Left ventricle myocardium superior (tissue), 1 donor: Measurements from ENCODE around the gene UBR2. TPM values are rescaled to one million over a fixed set of nuclear protein-coding genes. Genes with fewer than 3 reads are reported as not detected.
"Not testable (repeated sequence)": the region's sequence is repeated elsewhere in the genome, so short reads cannot be mapped to it uniquely, and the experiment has no call there.

Source experiments
- ATAC-seq: fragments of 200-7000 bp; cut with Tn5 transposase; one replicate; pipeline ENCODE4 v1.9.1; 2020; ENCODE audit warnings: mild to moderate bottlenecking, moderate library complexity
- DNase-seq: peaks from one replicate; pipeline ENCODE4 v3.0.0-alpha.2; 2020
- intact Hi-C: fragments of 100-400 bp; cut with micrococcal nuclease; formaldehyde crosslinking; loops from one replicate; pipeline ENCODE4 v1.11.0; 2022
- total RNA-seq: library from RNA; stranded (reverse); fragmentation: NEBNext Ultra II Directional; extraction: Animal tissue kit (Norgen Biotek cat#: 25700); gene quantifications from one replicate; pipeline ENCODE4 v1.2.1, GENCODE V29; 2021
- donor health status: DM: no; HTN: yes; CAD: no; lungs with severe emphysema.

UBR2 gene
- total RNA-seq, 1 donor from 2014 or later = 35.3 TPM

DNA sequence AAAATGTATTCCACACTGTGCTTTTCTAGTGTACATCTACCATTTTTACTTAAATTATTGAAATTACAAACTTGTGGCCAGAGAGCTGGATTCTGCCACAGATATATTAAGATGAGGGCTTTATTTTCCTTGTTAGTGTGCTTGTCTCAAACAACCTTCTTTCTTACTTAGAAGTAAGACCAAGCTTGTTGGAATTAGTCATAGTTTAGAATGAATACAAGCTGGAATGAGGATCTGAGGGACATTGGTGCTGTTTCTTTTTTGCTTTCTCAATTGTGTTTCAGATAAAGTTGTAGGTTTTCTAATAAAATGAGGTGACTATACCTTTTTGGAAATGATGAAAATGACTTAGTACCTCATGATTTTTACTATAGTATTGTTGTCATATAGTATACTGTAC is 40.3 kb downstream of the UBR2 start:
- DNase-seq (no peak), ATAC-seq (no peak)
- intact Hi-C loops = no loop called here

GRCh38 chr6:42604699-42605098 is 40.9 kb downstream of the UBR2 start:
- ATAC-seq, DNase-seq, intact Hi-C loops: not testable (repeated sequence)

DNA sequence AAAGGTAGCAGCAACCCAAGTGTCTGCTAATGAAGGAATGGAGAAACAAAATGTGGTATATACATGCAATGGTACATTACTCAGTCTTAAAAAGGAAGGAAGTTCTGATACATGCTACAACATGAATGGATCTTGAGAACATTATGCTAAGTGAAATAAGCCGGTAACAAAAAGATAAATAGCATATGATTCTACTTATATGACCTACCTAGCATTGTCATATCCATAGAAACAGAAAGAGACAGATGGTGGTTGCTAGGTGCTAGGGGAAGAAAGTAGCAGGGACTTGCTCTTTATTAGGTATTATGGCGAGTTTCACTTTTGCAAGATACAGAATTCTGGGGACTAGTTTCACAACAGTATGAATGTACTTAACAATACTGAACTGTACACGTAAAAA is 46.6 kb downstream of the UBR2 start:
- ATAC-seq = no peak
- intact Hi-C loops = no loop called here
- DNase-seq = no peak

DNA sequence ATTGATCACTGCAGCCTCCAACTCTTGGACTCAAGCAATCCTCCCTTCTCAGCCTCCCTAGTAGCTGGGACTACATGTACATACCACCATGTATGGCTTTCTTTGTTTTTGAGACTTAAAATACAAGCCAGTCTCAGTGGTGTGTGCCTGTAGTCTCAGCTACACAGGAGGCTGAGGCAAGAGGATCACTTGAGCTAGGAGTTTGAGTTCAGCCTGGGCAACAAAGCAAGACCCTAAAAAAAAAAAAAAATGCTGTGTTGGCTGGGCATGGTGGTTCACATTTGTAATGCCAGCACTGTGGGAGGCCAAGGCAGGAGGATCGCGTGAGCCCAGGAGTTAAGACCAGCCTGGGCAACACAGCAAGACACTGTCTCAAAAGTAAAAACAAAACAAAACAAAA is 51.7 kb downstream of the UBR2 start:
- DNase-seq = no peak
- ATAC-seq = no peak
- intact Hi-C loops = no loop called here

- intact Hi-C loops = no loop called here
- no peak for DNase-seq
- no peak for ATAC-seq
Observed at GRCh38 chr6:42616716-42617115, 52.9 kb downstream of the UBR2 start.

DNA sequence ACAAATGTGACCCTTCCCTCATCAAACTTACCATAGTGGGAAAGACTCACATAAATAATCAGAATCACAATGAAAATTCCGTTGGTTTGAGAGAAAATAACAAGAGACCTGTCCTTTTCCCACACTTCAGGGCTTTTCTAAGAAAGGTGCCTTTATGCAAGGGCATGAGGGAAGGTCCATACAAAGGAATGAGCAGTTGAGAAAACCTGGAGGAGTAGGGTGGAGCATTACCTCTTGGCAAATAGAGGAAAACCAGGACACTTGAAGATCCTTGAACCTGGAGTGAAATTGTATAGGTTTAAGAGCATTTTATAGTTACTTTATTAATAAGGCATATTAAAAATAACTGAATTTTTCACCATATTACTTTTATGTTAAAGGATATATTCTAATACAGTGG is 54.3 kb downstream of the UBR2 start:
- DNase-seq = no peak
- ATAC-seq = no peak
- intact Hi-C loops = no loop called here

DNA sequence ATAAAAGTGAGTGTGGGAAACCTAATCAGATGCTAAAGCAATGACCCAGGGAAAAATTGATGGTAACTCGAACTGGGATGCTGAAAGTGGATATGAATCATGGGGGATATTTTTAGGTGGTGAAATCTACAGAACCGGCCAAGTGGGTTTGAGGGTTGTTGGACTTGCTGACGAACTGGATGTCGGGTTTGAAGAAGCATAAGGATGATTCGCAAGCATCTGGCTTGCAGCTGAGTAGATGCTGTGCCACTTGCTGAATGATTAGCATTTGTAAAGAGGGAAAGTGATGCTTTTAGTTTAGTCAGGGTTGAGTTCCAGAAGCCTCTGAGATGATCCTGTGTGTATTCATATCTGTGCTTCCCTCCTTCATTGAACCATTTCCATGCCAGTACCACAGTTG is 54.9 kb downstream of the UBR2 start:
- intact Hi-C loops = no loop called here
- DNase-seq (no peak), ATAC-seq (no peak)

DNA sequence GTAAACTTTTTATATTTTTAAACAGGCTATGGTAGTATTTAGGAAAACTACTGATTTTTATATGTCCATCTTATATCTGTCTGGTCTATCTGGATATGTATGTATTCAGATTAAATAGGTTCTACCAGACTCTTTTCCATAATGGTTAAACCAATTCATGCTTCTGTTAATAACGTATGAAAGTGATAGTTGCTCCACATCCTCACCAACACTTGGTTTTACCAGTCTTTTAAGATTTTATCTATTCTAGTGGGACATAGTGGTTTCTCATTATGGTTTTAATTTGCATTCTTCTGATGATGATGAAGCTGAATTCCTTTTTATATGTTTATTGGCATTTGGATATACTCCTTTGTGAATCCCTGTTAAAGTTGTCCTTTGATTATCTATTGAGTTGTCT is 56.1 kb downstream of the UBR2 start:
- no peak for DNase-seq
- no peak for ATAC-seq
- intact Hi-C loops = no loop called here

- ATAC-seq = no peak
- intact Hi-C loops = no loop called here
Observed at GRCh38 chr6:42624601-42625000, 60.8 kb downstream of the UBR2 start.

DNA sequence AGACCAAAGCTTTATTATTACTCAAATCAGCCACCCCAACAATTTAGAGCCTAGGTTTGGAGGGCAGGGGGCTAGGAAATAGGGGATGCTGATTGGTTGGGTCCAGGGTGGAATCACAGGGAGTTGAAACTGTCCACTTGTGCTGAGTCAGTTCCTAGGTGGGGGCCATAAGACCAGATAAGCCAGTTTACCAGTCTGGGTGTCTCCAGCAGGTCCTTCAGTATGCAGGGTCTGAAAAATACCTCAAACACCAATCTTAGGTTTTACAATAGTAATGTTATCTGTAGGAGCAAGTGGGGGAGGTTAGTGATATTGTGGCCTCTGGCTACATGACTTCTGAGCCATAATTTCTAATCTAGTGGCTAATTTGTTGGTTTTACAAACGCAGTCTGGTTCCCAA is 63.2 kb downstream of the UBR2 start:
- no peak for ATAC-seq
- DNase-seq = no peak
- intact Hi-C loops = no loop called here

More at GRCh38 chr6:42624601-42625000, 60.8 kb downstream of the UBR2 start:
- DNase-seq = no peak

DNA sequence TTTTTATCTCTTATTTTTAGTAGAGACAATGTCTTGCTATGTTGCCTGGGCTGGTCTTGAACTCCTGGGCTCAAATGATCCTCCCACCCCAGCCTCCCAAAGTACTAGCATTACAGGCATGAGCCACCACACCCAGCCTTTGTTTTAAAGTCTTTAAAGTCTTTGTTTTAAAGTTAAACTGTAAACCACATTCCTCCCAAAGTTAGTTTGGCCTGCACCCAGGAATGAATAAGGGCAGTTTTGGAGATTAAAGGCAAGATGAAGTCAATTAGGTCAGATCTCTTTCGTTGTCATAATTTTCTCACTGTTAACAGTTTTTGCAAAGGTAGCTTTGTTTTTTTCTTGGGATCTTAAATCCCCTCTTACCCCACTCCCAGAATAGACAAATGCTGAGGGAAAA is 63.8 kb downstream of the UBR2 start:
- intact Hi-C loops = no loop called here
- ATAC-seq (no peak), DNase-seq (no peak)

GRCh38 chr6:42628604-42629003 is 64.8 kb downstream of the UBR2 start:
- no peak for ATAC-seq

GRCh38 chr6:42629845-42630244 is 66.0 kb downstream of the UBR2 start:
- ATAC-seq (no peak), DNase-seq (no peak)
- intact Hi-C loops = no loop called here

More at GRCh38 chr6:42628604-42629003, 64.8 kb downstream of the UBR2 start:
- intact Hi-C loops = no loop called here
- no peak for DNase-seq

GRCh38 chr6:42637681-42638080 is 73.9 kb downstream of the UBR2 start:
- DNase-seq = no peak
- intact Hi-C loops = no loop called here
- no peak for ATAC-seq

DNA sequence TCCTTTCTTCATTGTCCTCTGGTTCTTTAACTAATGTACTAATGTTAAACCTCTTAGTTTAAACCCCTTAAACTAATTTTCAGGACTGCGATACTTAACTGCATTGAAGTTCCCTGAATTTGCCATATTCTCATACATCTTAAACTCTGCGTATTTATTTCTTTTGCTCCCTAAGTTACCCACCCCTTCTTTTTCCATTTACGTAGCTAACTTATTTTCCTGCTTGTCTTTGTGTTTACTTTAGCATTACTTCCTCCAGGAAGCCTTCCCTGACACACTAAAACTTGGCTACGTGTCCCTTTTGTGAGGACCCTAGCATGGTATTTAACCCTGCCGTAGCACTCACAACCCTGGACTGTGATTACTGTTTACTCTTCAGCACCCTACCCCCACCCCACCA is 79.0 kb downstream of the UBR2 start:
- DNase-seq = no peak
- intact Hi-C loops = no loop called here
- ATAC-seq = no peak

GRCh38 chr6:42644211-42644610 is 80.4 kb downstream of the UBR2 start:
- intact Hi-C loops = no loop called here
- ATAC-seq (no peak), DNase-seq (no peak)

- DNase-seq = no peak
- intact Hi-C loops = no loop called here
- no peak for ATAC-seq
Observed at GRCh38 chr6:42652024-42652746, 88.4 kb downstream of the UBR2 start.

- intact Hi-C loops = no loop called here
- no peak for ATAC-seq
Observed at GRCh38 chr6:42653851-42654250, 90.0 kb downstream of the UBR2 start.

DNA sequence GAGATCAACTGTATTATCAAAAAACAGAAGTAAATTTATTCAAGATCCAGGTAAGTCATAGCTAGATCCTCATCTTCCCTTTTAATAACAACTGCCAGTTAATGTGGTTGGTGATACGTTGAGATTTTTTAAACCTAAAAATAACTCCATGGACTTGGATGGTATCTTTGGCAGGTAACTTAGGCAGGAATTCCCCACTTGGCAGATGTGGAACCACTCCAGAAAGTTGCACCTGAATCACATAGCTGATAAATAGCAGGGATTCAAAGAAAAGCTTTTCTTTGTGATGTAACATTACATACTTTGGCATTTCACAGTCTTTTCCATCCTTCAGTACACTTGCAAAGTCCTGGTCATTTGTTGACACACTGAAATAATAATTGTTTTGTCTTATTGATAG is 96.0 kb downstream of the UBR2 start:
- intact Hi-C loops = loop anchor here (10.0 kb wide), 2 partner anchors 65 to 215 kb away; partner anchors contain the start of genes PRPH2 and RPL7L1
- ATAC-seq = no peak

More at GRCh38 chr6:42653851-42654250, 90.0 kb downstream of the UBR2 start:
- DNase-seq = no peak

GRCh38 chr6:42661540-42662153 is 97.8 kb downstream of the UBR2 start:
- DNase-seq (peak; percentile 80), ATAC-seq (peak; percentile 87)
- intact Hi-C loops = loop anchor here (10.0 kb wide), 2 partner anchors 63 to 213 kb away; partner anchors contain the start of genes PRPH2 and RPL7L1

More for the DNA sequence above, 96.0 kb downstream of the UBR2 start:
- DNase-seq = no peak

GRCh38 chr6:42664718-42665117 is 100.9 kb downstream of the UBR2 start:
- intact Hi-C loops = loop anchor here (10.0 kb wide), 2 partner anchors 60 to 210 kb away; partner anchors contain the start of genes PRPH2 and RPL7L1
- ATAC-seq = no peak
- no peak for DNase-seq
